ENCODE results near the gene ZNF197. TPM values are rescaled to one million over a fixed set of nuclear protein-coding genes. Genes with fewer than 3 reads are reported as not detected.

ZNF197 gene
- total RNA-seq, 1 experiment from 2014 or later: 17.5 TPM

DNA sequence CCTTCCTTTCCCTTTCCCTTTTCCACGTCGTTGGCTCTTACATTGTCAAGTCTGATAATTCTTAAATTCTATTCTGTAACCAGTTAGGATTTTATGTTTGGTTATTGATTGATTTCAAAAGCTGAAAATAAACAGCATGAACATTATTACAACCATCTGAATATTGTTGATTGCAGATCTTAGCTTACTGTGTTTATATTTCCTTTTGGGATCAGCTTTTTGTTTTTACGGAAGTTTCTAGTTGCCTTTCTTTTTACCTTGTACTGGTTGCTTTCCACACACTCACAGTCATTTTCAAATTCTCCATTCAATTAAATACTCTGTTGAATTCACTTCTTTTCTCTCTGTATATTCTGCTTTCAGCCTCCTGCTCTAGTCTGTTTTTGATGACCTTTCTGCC, 40.3 kb downstream of the ZNF197 start:
- no peak for TF ChIP-seq CTCF (conservative IDR thresholded peaks at IDR 0.05)
- Histone ChIP-seq H3K56ac (ENCODE audit: insufficient read length, low read depth, low read length) (no peak overlapping the region), H3K27ac (ENCODE audit: insufficient read length, low read depth, low read length) (no peak overlapping the region), H3K18ac (ENCODE audit: insufficient read length, low read depth, low read length) (no peak overlapping the region), H2AFZ (ENCODE audit: low read length) (no peak overlapping the region), H3K79me1 (ENCODE audit: insufficient read depth, low read depth, low read length, poor library complexity, severe bottlenecking) (no peaks in the 10 kb centered on the region), H3K23me2 (ENCODE audit: insufficient read length, low read depth, low read length, poor library complexity, severe bottlenecking) (no peaks in the 10 kb centered on the region), H4K20me1 (ENCODE audit: control insufficient read depth, insufficient read depth, insufficient read length) (no peaks in the 10 kb centered on the region), H4K5ac (ENCODE audit: insufficient read length, low read depth, low read length) (no peak overlapping the region), H3K79me2 (ENCODE audit: insufficient read depth, low read length) (no peaks in the 10 kb centered on the region), H3K4me2 (ENCODE audit: insufficient read depth, insufficient read length, low read length) (no peak overlapping the region), H3K4me1 (ENCODE audit: insufficient read depth, low read length) (no peaks in the 10 kb centered on the region), H2BK15ac (ENCODE audit: low read depth, low read length) (no peak overlapping the region), H2BK5ac (ENCODE audit: insufficient read length, low read length) (no peak overlapping the region), H3K14ac (ENCODE audit: insufficient read depth, low read length) (no peak overlapping the region), H3K23ac (ENCODE audit: insufficient read length, low read depth, low read length) (no peak overlapping the region), H2BK12ac (ENCODE audit: insufficient read length, low read depth, low read length) (no peak overlapping the region), H2AK5ac (ENCODE audit: insufficient read length, low read length) (no peak overlapping the region), H2BK20ac (ENCODE audit: low read depth, low read length, poor library complexity, severe bottlenecking) (no peak overlapping the region), H3T11ph (ENCODE audit: low read length) (no peak overlapping the region), H3K9me3 (ENCODE audit: control insufficient read depth, low read depth, low read length) (no peaks in the 10 kb centered on the region), H4K8ac (replicated peaks; ENCODE audit: insufficient read length, low read depth, low read length) (no peak overlapping the region), H3K4ac (ENCODE audit: low read depth, low read length) (no peak overlapping the region), H4K91ac (ENCODE audit: insufficient read length, low read depth, low read length) (no peak overlapping the region), H2BK120ac (ENCODE audit: low read depth, low read length, poor library complexity, severe bottlenecking) (no peak overlapping the region), H3K9ac (ENCODE audit: extremely low read depth, insufficient read length, low read length) (no peak overlapping the region), H3K27me3 (ENCODE audit: insufficient read depth, low read length) (no peaks in the 10 kb centered on the region)
- no peak for DNase-seq
- peaks cover 3 to 6% of the 10 kb centered on the region in 2 experiments; a peak in 3 of 5 replicates for H3K9me3 Mint-ChIP-seq
- H3K36me3 Mint-ChIP-seq (ENCODE audit: insufficient read depth in 1 of 3, low read depth in 3 of 3): peaks cover 18 to 28% (median 21%) of the 10 kb centered on the region in 3 experiments
- H3K27ac Mint-ChIP-seq: no peak overlapping the region
- H3K27me3 Mint-ChIP-seq (ENCODE audit: low read depth): no peaks in the 10 kb centered on the region
- H3K4me1 Mint-ChIP-seq: no peaks in the 10 kb centered on the region
- no peak overlapping the region for H3K4me3 Mint-ChIP-seq
- no CpG with 5 or more reads among the region's 3 CpGs for WGBS (ENCODE audit: extremely low coverage, insufficient read length, low lambda C conversion rate)

All from H9 (cell line).